A549 (cell line): ENCODE results near the gene GRHL1. TPM values are rescaled to one million over a fixed set of nuclear protein-coding genes. Genes with fewer than 3 reads are reported as not detected.

Source experiments
- ATAC-seq, 2 experiments: fragments of 200-7000 bp in 1 of 2; fragments of >200 bp in 1 of 2; cut with Nextera tagmentation in 1 of 2; cut with Tn5 transposase in 1 of 2; 3 replicates each; pipeline versions ENCODE4 v1.8.0 to v1.9.1; 2018 to 2020; ENCODE audit warnings: mild to moderate bottlenecking in 1 of 2, moderate library complexity in 1 of 2
- CTCF ChIA-PET: fragments of 300-600 bp; sonication (Branson Sonifier 250); formaldehyde crosslinking; extraction: SDS; loops from one replicate; lab custom pipeline; 2021; ENCODE audit warnings: antibody characterized with exemption, inconsistent platforms; lab: Yijun Ruan, JAX
- POLR2A ChIA-PET: fragments of 350-600 bp; formaldehyde crosslinking; extraction: SDS; loops from one replicate; lab custom pipeline; 2021; ENCODE audit warnings: antibody characterized with exemption, inconsistent platforms; lab: Yijun Ruan, JAX
- DNase-seq, 2 experiments: peaks; one replicate each; pipeline versions ENCODE4 v3.0.0 to v3.0.0-alpha.2; 2011 to 2016; ENCODE audit warnings: low read depth in 1 of 2, low spot score in 1 of 2
- FAIRE-seq: peaks from 2 replicates; lab custom pipeline; 2011; peaks lifted over from hg19 to GRCh38; lab: Jason Lieb, UNC
- H3K27ac ChIP-seq, 2 experiments: fragments of >200 bp; sonication (Bioruptor Twin); formaldehyde crosslinking; 3 replicates each; pipeline ENCODE4 v1.5.1; 2016 to 2017
- H3K4me1 ChIP-seq: fragments of >200 bp; sonication (Bioruptor Twin); formaldehyde crosslinking; 3 replicates; pipeline ENCODE4 v1.6.1; 2016
- H3K4me2 ChIP-seq: fragments of >200 bp; sonication (Bioruptor Twin); formaldehyde crosslinking; 3 replicates; pipeline ENCODE4 v1.6.1; 2016
- H3K4me3 ChIP-seq: fragments of >200 bp; sonication (Bioruptor Twin); formaldehyde crosslinking; 3 replicates; pipeline ENCODE4 v1.5.1; 2016
- H3K9me3 ChIP-seq: fragments of >200 bp; sonication (Bioruptor Twin); formaldehyde crosslinking; 3 replicates; pipeline ENCODE4 v1.6.1; 2016
- CBX2 ChIP-seq: fragments of 200-600 bp; sonication (generic); IDR thresholded peaks from 2 replicates; pipeline ENCODE4 v1.6.1; 2016; ENCODE audit warnings: low read depth, mild to moderate bottlenecking, borderline replicate concordance
- CBX8 ChIP-seq: fragments of 200-600 bp; sonication (generic); IDR thresholded peaks from 2 replicates; pipeline ENCODE4 v1.6.1; 2016
- EHF ChIP-seq: fragments of 250-450 bp; sonication (Bioruptor Pico); IDR thresholded peaks from 2 replicates; pipeline ENCODE4 v1.5.0; 2020; ENCODE audit warnings: mild to moderate bottlenecking
- EHMT2 ChIP-seq: fragments of 200-600 bp; sonication (generic); IDR thresholded peaks from 2 replicates; pipeline ENCODE4 v1.6.1; 2016; ENCODE audit warnings: antibody characterized with exemption, low read depth, mild to moderate bottlenecking, moderate library complexity
- ESRRA ChIP-seq: fragments of 150-350 bp; IDR thresholded peaks from 2 replicates; pipeline ENCODE4 v1.6.1; 2014; ENCODE audit warnings: mild to moderate bottlenecking, low read length, borderline replicate concordance
- FOXS1 ChIP-seq: fragments of 250-450 bp; sonication (Bioruptor Pico); IDR thresholded peaks from 2 replicates; pipeline ENCODE4 v1.5.0; 2020; ENCODE audit warnings: mild to moderate bottlenecking, moderate library complexity
- GATA3 ChIP-seq: IDR thresholded peaks from 2 replicates; pipeline ENCODE4 v1.6.1; 2012; ENCODE audit warnings: borderline replicate concordance
- HOXA7 ChIP-seq: fragments of 250-450 bp; sonication (Bioruptor Pico); IDR thresholded peaks from 2 replicates; pipeline ENCODE4 v1.5.0; 2020; ENCODE audit warnings: mild to moderate bottlenecking, moderate library complexity
- HOXB5 ChIP-seq: fragments of 250-450 bp; sonication (Bioruptor Pico); IDR thresholded peaks from 2 replicates; pipeline ENCODE4 v1.5.0; 2020; ENCODE audit warnings: mild to moderate bottlenecking, moderate library complexity
- JUNB ChIP-seq: fragments of >200 bp; sonication (Bioruptor Twin); formaldehyde crosslinking; IDR thresholded peaks from 2 replicates; pipeline ENCODE4 v1.6.1; 2016
- KDM1A ChIP-seq: fragments of 200-600 bp; sonication (generic); IDR thresholded peaks from 2 replicates; pipeline ENCODE4 v1.6.1; 2016; ENCODE audit warnings: low read depth, mild to moderate bottlenecking
- KDM5A ChIP-seq: fragments of 200-600 bp; sonication (generic); IDR thresholded peaks from 2 replicates; pipeline ENCODE4 v1.6.1; 2016; ENCODE audit warnings: antibody characterized with exemption, mild to moderate bottlenecking
- MAFK ChIP-seq: fragments of 450-650 bp; IDR thresholded peaks from 2 replicates; pipeline ENCODE4 v1.6.1; 2014; ENCODE audit not compliant: partially characterized antibody
- MYC ChIP-seq: IDR thresholded peaks from 2 replicates; pipeline ENCODE4 v1.6.1; 2012; ENCODE audit warnings: mild to moderate bottlenecking, inconsistent platforms, low read length, improper control_type of control experiment, borderline replicate concordance
- NFE2L2 ChIP-seq: fragments of 150-350 bp; conservative IDR thresholded peaks from 2 replicates; pipeline ENCODE4 v1.6.1; 2014; ENCODE audit warnings: low read length
- NR3C1 ChIP-seq: fragments of >200 bp; sonication (Bioruptor Twin); formaldehyde crosslinking; IDR thresholded peaks from 3 replicates; pipeline ENCODE4 v1.6.1; 2017
- PHF8 ChIP-seq: fragments of 200-600 bp; sonication (generic); IDR thresholded peaks from 2 replicates; pipeline ENCODE4 v1.6.1; 2016; ENCODE audit warnings: low read depth, mild to moderate bottlenecking, antibody characterized with exemption, moderate library complexity, borderline replicate concordance
- POLR2A ChIP-seq: IDR thresholded peaks from 2 replicates; pipeline ENCODE4 v1.6.1; 2012; ENCODE audit warnings: mild to moderate bottlenecking, low read length
- RARB ChIP-seq: fragments of 250-450 bp; sonication (Bioruptor Pico); IDR thresholded peaks from 2 replicates; pipeline ENCODE4 v1.8.0; 2021; ENCODE audit warnings: mild to moderate bottlenecking, moderate library complexity
- RCOR1 ChIP-seq: fragments of 150-350 bp; IDR thresholded peaks from 2 replicates; pipeline ENCODE4 v1.6.1; 2014; ENCODE audit warnings: antibody characterized with exemption, low read length, low read depth
- SMC3 ChIP-seq: fragments of >200 bp; sonication (Bioruptor Twin); formaldehyde crosslinking; IDR thresholded peaks from 3 replicates; pipeline ENCODE4 v1.6.1; 2018; ENCODE audit warnings: inconsistent platforms
- TFCP2L1 ChIP-seq: fragments of 250-450 bp; sonication (Bioruptor Pico); IDR thresholded peaks from 2 replicates; pipeline ENCODE4 v1.5.0; 2021; ENCODE audit warnings: mild to moderate bottlenecking
- TP53 ChIP-seq: fragments of 250-450 bp; sonication (Bioruptor Pico); IDR thresholded peaks from 2 replicates; pipeline ENCODE4 v1.5.0; 2021; ENCODE audit warnings: mild to moderate bottlenecking, moderate library complexity
- ZC3H11A ChIP-seq: fragments of 450-650 bp; IDR thresholded peaks from 2 replicates; pipeline ENCODE4 v1.6.1; 2014; ENCODE audit warnings: antibody characterized with exemption, mild to moderate bottlenecking
- ZFP36 ChIP-seq: fragments of 450-650 bp; IDR thresholded peaks from 2 replicates; pipeline ENCODE4 v1.6.1; 2014; ENCODE audit warnings: borderline replicate concordance; ENCODE audit not compliant: partially characterized antibody
- ZNF302 ChIP-seq: fragments of 250-450 bp; sonication (Bioruptor Pico); IDR thresholded peaks from 2 replicates; pipeline ENCODE4 v1.9.0; 2021; ENCODE audit warnings: inconsistent platforms, mild to moderate bottlenecking, moderate library complexity
- ZSCAN20 ChIP-seq: fragments of 250-450 bp; sonication (Bioruptor Pico); IDR thresholded peaks from 2 replicates; pipeline ENCODE4 v1.8.0; 2022; ENCODE audit warnings: mild to moderate bottlenecking, moderate library complexity
- WGBS: methylation state at CpG from one replicate; pipeline ENCODE4 v1.1.6; 2017; ENCODE audit errors: missing lambda C conversion rate; 5-methylcytosine and 5-hydroxymethylcytosine counted together
- polyA plus RNA-seq, 4 experiments: library from polyadenylated mRNA; depleted of rRNA in 3 of 4; stranded (reverse); fragments of >200 nt; fragmentation: RNase III in 1 of 4; extraction: RNeasy Plus Mini Kit Qiagen cat#74134 plus additional on column Dnase treatment in 1 of 4; gene quantifications; 2 replicates in 3 of 4; 3 replicates in 1 of 4; pipeline ENCODE4 v1.2.3, GENCODE V29; 2011 to 2017
- TF ChIP-seq, protein P1 (sequence below): IDR thresholded peaks from 2 replicates; pipeline ENCODE4 v1.6.1; 2012
- TF ChIP-seq, protein P2 (sequence below): fragments of 250-450 bp; sonication (Bioruptor Pico); IDR thresholded peaks from 2 replicates; pipeline ENCODE4 v1.5.0; 2021; ENCODE audit warnings: mild to moderate bottlenecking, moderate library complexity, borderline replicate concordance
- TF ChIP-seq, protein P3 (sequence below): fragments of 250-450 bp; sonication (Bioruptor Pico); IDR thresholded peaks from 2 replicates; pipeline ENCODE4 v1.5.0; 2020; ENCODE audit warnings: low read depth, mild to moderate bottlenecking, moderate library complexity
- TF ChIP-seq, protein P4 (sequence below): fragments of >200 bp; sonication (Bioruptor Twin); formaldehyde crosslinking; IDR thresholded peaks from 3 replicates; pipeline ENCODE4 v1.6.1; 2016
- TF ChIP-seq, protein P5 (sequence below): fragments of 200-600 bp; sonication (generic); IDR thresholded peaks from 2 replicates; pipeline ENCODE4 v1.6.1; 2016; ENCODE audit warnings: antibody characterized with exemption, mild to moderate bottlenecking, moderate library complexity

GRHL1 gene
- polyA plus RNA-seq, 2 of the 4 experiments (the other 2 are of a cell fraction) = 0.68 to 1.2 TPM

DNA sequence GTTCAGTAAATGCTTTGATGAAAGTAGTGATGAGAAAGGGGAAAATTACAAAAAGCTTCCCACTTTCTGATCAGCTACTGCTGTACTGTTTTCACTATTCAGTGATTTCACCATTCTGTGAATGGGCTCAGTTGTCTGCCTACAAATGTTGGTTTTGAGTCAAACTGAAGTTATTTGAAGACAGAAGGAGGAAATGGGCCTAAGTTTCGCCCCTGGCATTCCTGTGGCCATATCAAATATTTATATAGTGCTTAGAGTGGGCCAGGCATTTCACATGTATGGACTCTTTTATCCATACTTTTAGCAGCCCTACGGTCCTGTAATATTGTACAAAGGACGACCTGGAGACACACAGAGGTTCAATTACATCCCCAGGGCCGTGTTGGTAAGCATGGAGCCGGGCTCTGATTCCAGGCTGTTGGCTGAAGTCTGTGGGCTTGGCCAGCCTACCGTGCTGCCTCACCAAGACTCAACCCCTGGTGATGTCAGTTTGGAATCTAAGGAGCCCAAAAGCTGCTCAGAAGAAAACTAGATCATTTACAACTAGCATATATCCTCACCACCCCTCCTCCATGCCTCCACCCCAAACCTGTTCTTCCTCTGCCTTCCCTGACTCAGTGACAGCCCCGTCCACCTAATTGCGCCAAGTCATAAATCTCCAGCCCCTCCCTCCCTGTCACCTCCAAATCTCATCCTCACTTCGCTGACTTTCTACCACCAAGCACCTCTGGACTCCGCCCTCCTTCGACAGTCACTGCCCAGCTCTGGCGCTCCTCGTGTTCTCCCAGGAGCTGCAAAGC is 10.1 kb upstream of the GRHL1 start:
- peaks cover 7% of the 10 kb centered on the region; the same call in 2 of the 3 replicates for H3K4me1 ChIP-seq
- WGBS = 75% methylated on average over 13 of the region's 13 CpGs
- DNase-seq (no peak), FAIRE-seq (no peak), ATAC-seq (peak in 1 of 2 experiments; percentile 35; a peak in 3 of 6 replicates)
- POLR2A ChIA-PET = no interaction called here
- H3K4me3 ChIP-seq = no peak overlapping the region
- CTCF ChIA-PET = interaction anchor here (0.8 to 5.2 kb wide), 8 partner anchors 11 to 171 kb away, joined by 3 to 23 read pairs (median 4); no protein-coding TSS in a partner anchor
- H3K27ac ChIP-seq = no peak overlapping the region
- TF ChIP-seq HOXA7 (no peak), SMC3 (no peak), ZC3H11A (no peak), POLR2A (no peak), EHMT2 (no peak), PHF8 (no peak), JUNB (no peak), HOXB5 (CRISPR knock-in tag) (no peak), TFCP2L1 (CRISPR knock-in tag) (no peak), MYC (no peak), KDM5A (no peak), MAFK (no peak), CBX8 (no peak), FOXS1 (CRISPR knock-in tag) (no peak), RARB (CRISPR knock-in tag) (no peak), NR3C1 (no peak)
- TF ChIP-seq, protein P1, sequence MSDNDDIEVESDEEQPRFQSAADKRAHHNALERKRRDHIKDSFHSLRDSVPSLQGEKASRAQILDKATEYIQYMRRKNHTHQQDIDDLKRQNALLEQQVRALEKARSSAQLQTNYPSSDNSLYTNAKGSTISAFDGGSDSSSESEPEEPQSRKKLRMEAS = no peak
- TF ChIP-seq, protein P2, sequence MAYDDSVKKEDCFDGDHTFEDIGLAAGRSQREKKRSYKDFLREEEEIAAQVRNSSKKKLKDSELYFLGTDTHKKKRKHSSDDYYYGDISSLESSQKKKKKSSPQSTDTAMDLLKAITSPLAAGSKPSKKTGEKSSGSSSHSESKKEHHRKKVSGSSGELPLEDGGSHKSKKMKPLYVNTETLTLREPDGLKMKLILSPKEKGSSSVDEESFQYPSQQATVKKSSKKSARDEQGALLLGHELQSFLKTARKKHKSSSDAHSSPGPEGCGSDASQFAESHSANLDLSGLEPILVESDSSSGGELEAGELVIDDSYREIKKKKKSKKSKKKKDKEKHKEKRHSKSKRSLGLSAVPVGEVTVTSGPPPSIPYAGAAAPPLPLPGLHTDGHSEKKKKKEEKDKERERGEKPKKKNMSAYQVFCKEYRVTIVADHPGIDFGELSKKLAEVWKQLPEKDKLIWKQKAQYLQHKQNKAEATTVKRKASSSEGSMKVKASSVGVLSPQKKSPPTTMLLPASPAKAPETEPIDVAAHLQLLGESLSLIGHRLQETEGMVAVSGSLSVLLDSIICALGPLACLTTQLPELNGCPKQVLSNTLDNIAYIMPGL = no peak
- TF ChIP-seq, protein P3, sequence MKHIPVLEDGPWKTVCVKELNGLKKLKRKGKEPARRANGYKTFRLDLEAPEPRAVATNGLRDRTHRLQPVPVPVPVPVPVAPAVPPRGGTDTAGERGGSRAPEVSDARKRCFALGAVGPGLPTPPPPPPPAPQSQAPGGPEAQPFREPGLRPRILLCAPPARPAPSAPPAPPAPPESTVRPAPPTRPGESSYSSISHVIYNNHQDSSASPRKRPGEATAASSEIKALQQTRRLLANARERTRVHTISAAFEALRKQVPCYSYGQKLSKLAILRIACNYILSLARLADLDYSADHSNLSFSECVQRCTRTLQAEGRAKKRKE (CRISPR knock-in tag) = no peak
- TF ChIP-seq, protein P4, sequence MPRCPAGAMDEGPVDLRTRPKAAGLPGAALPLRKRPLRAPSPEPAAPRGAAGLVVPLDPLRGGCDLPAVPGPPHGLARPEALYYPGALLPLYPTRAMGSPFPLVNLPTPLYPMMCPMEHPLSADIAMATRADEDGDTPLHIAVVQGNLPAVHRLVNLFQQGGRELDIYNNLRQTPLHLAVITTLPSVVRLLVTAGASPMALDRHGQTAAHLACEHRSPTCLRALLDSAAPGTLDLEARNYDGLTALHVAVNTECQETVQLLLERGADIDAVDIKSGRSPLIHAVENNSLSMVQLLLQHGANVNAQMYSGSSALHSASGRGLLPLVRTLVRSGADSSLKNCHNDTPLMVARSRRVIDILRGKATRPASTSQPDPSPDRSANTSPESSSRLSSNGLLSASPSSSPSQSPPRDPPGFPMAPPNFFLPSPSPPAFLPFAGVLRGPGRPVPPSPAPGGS = no peak
- no peaks in the 10 kb centered on the region for H3K9me3 ChIP-seq
- H3K4me2 ChIP-seq = no peak overlapping the region

DNA sequence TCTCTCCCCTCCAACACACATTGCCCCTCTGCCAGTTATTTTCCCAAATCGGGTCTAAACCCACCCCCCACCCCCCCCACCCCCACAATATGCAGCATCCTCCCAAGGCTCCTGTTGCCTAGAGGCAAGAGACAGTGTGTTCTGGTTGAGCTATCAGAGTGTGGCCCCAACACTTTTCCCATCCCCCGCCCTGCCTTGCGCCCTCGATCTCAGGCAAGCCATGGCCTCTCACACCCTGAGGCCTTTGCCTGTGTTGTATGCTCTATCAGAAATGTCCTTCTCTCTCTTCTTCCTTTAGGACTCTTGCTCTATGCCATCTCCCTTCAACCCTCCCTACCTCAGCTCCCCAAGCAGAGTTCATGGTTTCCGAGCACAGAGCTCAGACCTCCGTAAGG is 9.5 kb upstream of the GRHL1 start:
- ChIA-PET CTCF (interaction anchor here (0.8 to 5.2 kb wide), 6 partner anchors 11 to 128 kb away, joined by 3 to 23 read pairs (median 4); no protein-coding TSS in a partner anchor), POLR2A (interaction anchor here (1.3 kb wide), 1 partner anchor 98 kb away, joined by 5 read pairs; the partner anchor contains the start of gene TAF1B)
- peaks cover 10% of the 10 kb centered on the region; the same call in 2 of the 3 replicates for H3K4me1 ChIP-seq
- no peak overlapping the region for H3K4me2 ChIP-seq
- no peak overlapping the region for H3K4me3 ChIP-seq
- FAIRE-seq (no peak), DNase-seq (no peak), ATAC-seq (no peak)
- H3K9me3 ChIP-seq = no peaks in the 10 kb centered on the region
- no peak overlapping the region for H3K27ac ChIP-seq
- TF ChIP-seq CBX2 = no peak
- no peak for TF ChIP-seq KDM1A
- TF ChIP-seq ZFP36 = no peak
- no peak for TF ChIP-seq GATA3
- TF ChIP-seq EHF (CRISPR knock-in tag) = no peak
- no peak for TF ChIP-seq MAFK
- no peak for TF ChIP-seq ESRRA
- TF ChIP-seq, protein P5, sequence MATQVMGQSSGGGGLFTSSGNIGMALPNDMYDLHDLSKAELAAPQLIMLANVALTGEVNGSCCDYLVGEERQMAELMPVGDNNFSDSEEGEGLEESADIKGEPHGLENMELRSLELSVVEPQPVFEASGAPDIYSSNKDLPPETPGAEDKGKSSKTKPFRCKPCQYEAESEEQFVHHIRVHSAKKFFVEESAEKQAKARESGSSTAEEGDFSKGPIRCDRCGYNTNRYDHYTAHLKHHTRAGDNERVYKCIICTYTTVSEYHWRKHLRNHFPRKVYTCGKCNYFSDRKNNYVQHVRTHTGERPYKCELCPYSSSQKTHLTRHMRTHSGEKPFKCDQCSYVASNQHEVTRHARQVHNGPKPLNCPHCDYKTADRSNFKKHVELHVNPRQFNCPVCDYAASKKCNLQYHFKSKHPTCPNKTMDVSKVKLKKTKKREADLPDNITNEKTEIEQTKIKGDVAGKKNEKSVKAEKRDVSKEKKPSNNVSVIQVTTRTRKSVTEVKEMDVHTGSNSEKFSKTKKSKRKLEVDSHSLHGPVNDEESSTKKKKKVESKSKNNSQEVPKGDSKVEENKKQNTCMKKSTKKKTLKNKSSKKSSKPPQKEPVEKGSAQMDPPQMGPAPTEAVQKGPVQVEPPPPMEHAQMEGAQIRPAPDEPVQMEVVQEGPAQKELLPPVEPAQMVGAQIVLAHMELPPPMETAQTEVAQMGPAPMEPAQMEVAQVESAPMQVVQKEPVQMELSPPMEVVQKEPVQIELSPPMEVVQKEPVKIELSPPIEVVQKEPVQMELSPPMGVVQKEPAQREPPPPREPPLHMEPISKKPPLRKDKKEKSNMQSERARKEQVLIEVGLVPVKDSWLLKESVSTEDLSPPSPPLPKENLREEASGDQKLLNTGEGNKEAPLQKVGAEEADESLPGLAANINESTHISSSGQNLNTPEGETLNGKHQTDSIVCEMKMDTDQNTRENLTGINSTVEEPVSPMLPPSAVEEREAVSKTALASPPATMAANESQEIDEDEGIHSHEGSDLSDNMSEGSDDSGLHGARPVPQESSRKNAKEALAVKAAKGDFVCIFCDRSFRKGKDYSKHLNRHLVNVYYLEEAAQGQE = no peak
- TF ChIP-seq EHMT2 = no peak
- no peak for TF ChIP-seq TP53
- TF ChIP-seq RARB (CRISPR knock-in tag) = no peak
- no peak for TF ChIP-seq RCOR1
- no peak for TF ChIP-seq NFE2L2
- no peak for TF ChIP-seq ZNF302
- no peak for TF ChIP-seq PHF8
- no peak for TF ChIP-seq HOXA7
- no peak for TF ChIP-seq FOXS1 (CRISPR knock-in tag)
- TF ChIP-seq ZSCAN20 (CRISPR knock-in tag) = no peak
- 69% methylated on average over 6 of the region's 6 CpGs for WGBS
